Endothelial cell of umbilical vein (primary cell): ENCODE measurements around the gene ATXN3. TPM values are rescaled to one million over a fixed set of nuclear protein-coding genes. Genes with fewer than 3 reads are reported as not detected.

Experiments
- BruUV-seq: library from RNA; stranded (reverse); fragments of 400-500 nt; replicated peaks from 2 replicates; lab custom pipeline; 2021; lab: Mats Ljungman, UMichigan
- CTCF ChIA-PET: fragments of 300-600, 350-600 bp; sonication (Branson Sonifier 250); formaldehyde crosslinking; loops from one replicate; lab custom pipeline; 2021; ENCODE audit warnings: antibody characterized with exemption, inconsistent platforms; lab: Charles Lee
- POLR2A ChIA-PET: fragments of 300-600, 350-600 bp; sonication (Branson Sonifier 250); formaldehyde crosslinking; loops from one replicate; lab custom pipeline; 2021; ENCODE audit warnings: antibody characterized with exemption, inconsistent platforms; lab: Charles Lee
- DNase-seq: peaks from one replicate; pipeline ENCODE4 v3.0.0-alpha.2; 2011; ENCODE audit warnings: low read depth, low spot score
- FAIRE-seq: peaks from 2 replicates; lab custom pipeline; 2011; peaks lifted over from hg19 to GRCh38; lab: Jason Lieb, UNC
- H2AFZ ChIP-seq: 2 replicates; pipeline ENCODE4 v1.6.0; 2012; ENCODE audit warnings: low read depth, low read length, control low read depth, inconsistent platforms
- H3K27ac ChIP-seq: 2 replicates; pipeline ENCODE4 v1.5.1; 2011; ENCODE audit warnings: low read depth, mild to moderate bottlenecking, control low read depth, low read length, moderate library complexity; ENCODE audit not compliant: insufficient read depth
- H3K27me3 ChIP-seq, 2 experiments: 2 replicates each; pipeline versions ENCODE4 v1.6.0 to v1.6.1; 2011; ENCODE audit warnings: low read length in 2 of 2, mixed read lengths in 1 of 2; ENCODE audit not compliant: control insufficient read depth in 2 of 2, insufficient read depth in 2 of 2
- H3K36me3 ChIP-seq, 2 experiments: 2 replicates in 1 of 2; 3 replicates in 1 of 2; pipeline ENCODE4 v1.5.1; 2011; ENCODE audit warnings: low read length in 2 of 2, mild to moderate bottlenecking in 1 of 2, moderate library complexity in 1 of 2; ENCODE audit not compliant: control insufficient read depth in 2 of 2, insufficient read depth in 2 of 2; ENCODE audit errors: extremely low read depth in 1 of 2
- H3K4me1 ChIP-seq: 3 replicates; pipeline ENCODE4 v1.5.1; 2011; ENCODE audit warnings: mild to moderate bottlenecking, low read length; ENCODE audit not compliant: control insufficient read depth, insufficient read depth; ENCODE audit errors: extremely low read depth
- H3K4me2 ChIP-seq: 2 replicates; pipeline ENCODE4 v1.6.1; 2011; ENCODE audit warnings: low read length, control low read depth, mixed read lengths; ENCODE audit not compliant: insufficient read depth
- H3K4me3 ChIP-seq, 3 experiments: fragments of 200-600 bp in 1 of 3; sonication (generic), shearing (Covaris generic) in 1 of 3; replicated peaks in 1 of 3; 2 replicates each; pipeline ENCODE4 v1.5.1; 2011 to 2016; ENCODE audit warnings: control low read depth in 3 of 3, low read length in 3 of 3, mild to moderate bottlenecking in 2 of 3, inconsistent platforms in 1 of 3, low read depth in 1 of 3, moderate library complexity in 1 of 3; ENCODE audit not compliant: insufficient read depth in 1 of 3
- H3K79me2 ChIP-seq: 2 replicates; pipeline ENCODE4 v1.6.0; 2012; ENCODE audit warnings: low read length, inconsistent platforms; ENCODE audit not compliant: control insufficient read depth, insufficient read depth
- H3K9ac ChIP-seq: replicated peaks from 2 replicates; pipeline ENCODE3; 2011; ENCODE audit warnings: low read length, control low read depth; ENCODE audit not compliant: insufficient read depth; ENCODE audit errors: extremely low read depth
- H3K9me1 ChIP-seq: replicated peaks from 3 replicates; pipeline ENCODE4 v1.6.0; 2011; ENCODE audit warnings: mild to moderate bottlenecking, low read length; ENCODE audit not compliant: control insufficient read depth, insufficient read depth; ENCODE audit errors: extremely low read depth
- H3K9me3 ChIP-seq: replicated peaks from 2 replicates; pipeline ENCODE4 v1.5.1; 2012; ENCODE audit warnings: low read length, inconsistent platforms; ENCODE audit not compliant: control insufficient read depth, insufficient read depth
- H4K20me1 ChIP-seq: replicated peaks from 2 replicates; pipeline ENCODE3; 2011; ENCODE audit warnings: mild to moderate bottlenecking, low read length; ENCODE audit not compliant: control insufficient read depth, insufficient read depth; ENCODE audit errors: extremely low read depth
- CTCF ChIP-seq, 2 donors: IDR thresholded peaks; 1 replicate in 1 of 2; 2 replicates in 1 of 2; pipeline ENCODE4 v1.5.1; 2011; ENCODE audit warnings: low read length in 2 of 2, mild to moderate bottlenecking in 2 of 2, moderate library complexity in 2 of 2, control low read depth in 1 of 2, inconsistent platforms in 1 of 2, low read depth in 1 of 2; ENCODE audit not compliant: insufficient read depth in 1 of 2; ENCODE audit errors: extremely low read depth in 1 of 2
- EZH2 ChIP-seq: IDR thresholded peaks from 2 replicates; pipeline ENCODE4 v1.6.1; 2012; ENCODE audit warnings: borderline replicate concordance, low read depth, mild to moderate bottlenecking, moderate library complexity, low read length, inconsistent platforms; ENCODE audit not compliant: severe bottlenecking
- FOS ChIP-seq: IDR thresholded peaks from 2 replicates; pipeline ENCODE4 v1.6.1; 2011; ENCODE audit warnings: mild to moderate bottlenecking, low read length, moderate library complexity, borderline replicate concordance; ENCODE audit not compliant: insufficient read depth
- GATA2 ChIP-seq: IDR thresholded peaks from 2 replicates; pipeline ENCODE4 v1.7.0; 2011; ENCODE audit warnings: low read depth, mild to moderate bottlenecking, moderate library complexity, mixed read lengths, low read length; ENCODE audit not compliant: insufficient read length, insufficient read depth
- JUN ChIP-seq: IDR thresholded peaks from 2 replicates; pipeline ENCODE4 v1.6.1; 2011; ENCODE audit warnings: borderline replicate concordance, low read depth; ENCODE audit not compliant: insufficient read length, insufficient read depth
- MAX ChIP-seq: IDR thresholded peaks from 2 replicates; pipeline ENCODE4 v1.6.1; 2011; ENCODE audit not compliant: insufficient read depth, insufficient read length
- MYC ChIP-seq: IDR thresholded peaks from one replicate; pipeline ENCODE4 v1.6.1; 2011; ENCODE audit warnings: mild to moderate bottlenecking, low read depth, low read length
- POLR2A ChIP-seq: IDR thresholded peaks from 2 replicates; pipeline ENCODE4 v1.6.1; 2012; ENCODE audit warnings: low read depth, mild to moderate bottlenecking, control low read depth, low read length
- POLR2AphosphoS5 ChIP-seq: IDR thresholded peaks from 2 replicates; pipeline ENCODE4 v1.6.1; 2012; ENCODE audit warnings: low read depth, mild to moderate bottlenecking, control low read depth, low read length, moderate library complexity; ENCODE audit not compliant: insufficient read depth
- dilution Hi-C: fragments of 300-500 bp; cut with MboI; formaldehyde crosslinking; loops from one replicate; pipeline ENCODE4 v1.15.0; 2019; ENCODE audit warnings: low sequenced_read_pairs; ENCODE audit not compliant: extremely low pct_ligation_motif_present
- intact Hi-C: fragments of 100-400 bp; cut with micrococcal nuclease; formaldehyde crosslinking; loops from one replicate; pipeline ENCODE4 v1.10.0; 2022
- polyA plus RNA-seq, 4 experiments: library from polyadenylated mRNA; depleted of rRNA in 3 of 4; stranded (reverse) in 3 of 4; unstranded in 1 of 4; fragments of >200 nt; gene quantifications; 2 replicates each; pipeline versions ENCODE4 v1.2.1 to v1.2.3, GENCODE V29; 2011 to 2012; ENCODE audit warnings: missing spikeins in 1 of 4
- total RNA-seq: library from RNA; stranded (reverse); gene quantifications from 2 replicates; pipeline ENCODE4 v1.2.3, GENCODE V29; 2021

Gene ATXN3
- total and polyA plus RNA-seq, 2 donors (not counting 3 experiments of a cell fraction or from before 2014, with no cell fraction given), result 7.9 to 30.2 TPM

GRCh38 chr14:92154283-92154942, 48.0 kb upstream of the ATXN3 start:
- no peaks in the 10 kb centered on the region for H3K79me2 ChIP-seq
- DNase-seq, result no peak
- intact Hi-C loops, result loop anchor here (5.0 kb wide), 1 partner anchor 303 kb away; no protein-coding TSS in a partner anchor
- no peak overlapping the region for H3K9ac ChIP-seq
- ChIA-PET CTCF (interaction anchor here (0.6 to 1.7 kb wide), 5 partner anchors 15 to 648 kb away, joined by 3 to 5 read pairs (median 4); no protein-coding TSS in a partner anchor), POLR2A (no interaction called here)
- no peak for FAIRE-seq
- no TSS peak for BruUV-seq
- H3K9me1 ChIP-seq, result no peaks in the 10 kb centered on the region
- no peaks in the 10 kb centered on the region for H3K4me1 ChIP-seq
- no peaks in the 10 kb centered on the region for H3K9me3 ChIP-seq
- dilution Hi-C loops, result no loop called here
- TF ChIP-seq JUN, result no peak
- TF ChIP-seq EZH2, result no peak
- TF ChIP-seq FOS, result no peak
- no peak for TF ChIP-seq CTCF (IDR thresholded peaks at IDR 0.05; ENCODE audit: extremely low read depth in 1 of 2, insufficient read depth in 1 of 2, low read depth in 1 of 2, low read length in 2 of 2)
- TF ChIP-seq POLR2A, result no peak
- TF ChIP-seq MAX, result no peak
- no peak for TF ChIP-seq MYC
- no peak for TF ChIP-seq GATA2
- no peak for TF ChIP-seq POLR2AphosphoS5
- H3K36me3 ChIP-seq, result peaks cover 7 to 10% of the 10 kb centered on the region in 2 experiments
- H3K27me3 ChIP-seq, result no peaks in the 10 kb centered on the region
- no peak overlapping the region for H3K4me3 ChIP-seq
- no peak overlapping the region for H3K4me2 ChIP-seq
- H2AFZ ChIP-seq, result no peak overlapping the region
- H4K20me1 ChIP-seq, result no peaks in the 10 kb centered on the region
- H3K27ac ChIP-seq, result no peak overlapping the region
